GM21825 (cell line): Measurements from ENCODE around the gene CEP135.
"Not testable (repeated sequence)": the region's sequence is repeated elsewhere in the genome, so short reads cannot be mapped to it uniquely, and the experiment has no call there.

Experiments used
- ATAC-seq: cut with Tn5 transposase; IDR thresholded peaks from one replicate; pipeline ENCODE4 v1.9.1; 2021; ENCODE audit warnings: mild to moderate bottlenecking, moderate library complexity; ENCODE audit not compliant: unreplicated experiment

The CEP135 gene

GRCh38 chr4:56062526-56063145 lies 113.9 kb downstream of the CEP135 start:
- no peak for ATAC-seq

DNA sequence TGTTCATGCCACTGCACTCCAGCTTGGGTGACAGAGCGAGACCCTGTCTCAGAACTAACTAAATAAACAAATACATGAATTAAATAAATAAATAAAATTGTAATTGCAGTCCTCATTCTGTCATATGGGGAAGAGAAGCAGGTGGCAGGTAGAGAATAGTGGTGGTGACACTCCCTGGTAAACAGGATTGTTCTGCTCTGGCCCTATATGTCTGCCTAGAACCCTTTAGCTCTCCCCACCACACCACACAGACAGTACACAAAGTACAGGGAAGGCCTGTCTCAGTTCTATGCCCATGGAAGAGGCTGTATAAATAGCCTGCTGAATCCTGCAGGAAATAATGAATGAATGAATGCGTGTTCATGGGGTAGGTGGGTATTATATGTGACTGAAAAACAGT lies 117.7 kb downstream of the CEP135 start:
- ATAC-seq, result no peak

DNA sequence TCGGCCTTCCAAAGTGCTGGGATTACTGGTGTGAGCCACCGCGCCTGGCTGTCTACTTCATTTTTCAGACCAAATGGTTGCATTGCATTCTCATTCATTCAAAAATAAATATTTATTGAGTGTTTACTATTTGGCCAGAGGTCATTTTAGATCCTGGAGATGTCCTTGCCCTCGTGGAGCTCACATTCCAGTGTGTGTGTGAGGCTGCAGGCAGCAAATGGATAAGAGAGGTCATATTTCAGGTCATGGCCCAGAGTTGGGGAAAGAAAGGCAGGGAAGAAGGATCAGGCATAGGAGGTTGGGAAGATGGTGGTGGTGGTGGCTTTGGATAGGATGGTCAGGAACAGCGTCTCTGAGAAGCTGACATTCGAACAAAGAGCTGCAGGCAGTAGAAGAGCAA lies 119.1 kb downstream of the CEP135 start:
- no peak for ATAC-seq

- not testable (repeated sequence) for ATAC-seq
Measured at GRCh38 chr4:56072730-56073129, 124.0 kb downstream of the CEP135 start.

DNA sequence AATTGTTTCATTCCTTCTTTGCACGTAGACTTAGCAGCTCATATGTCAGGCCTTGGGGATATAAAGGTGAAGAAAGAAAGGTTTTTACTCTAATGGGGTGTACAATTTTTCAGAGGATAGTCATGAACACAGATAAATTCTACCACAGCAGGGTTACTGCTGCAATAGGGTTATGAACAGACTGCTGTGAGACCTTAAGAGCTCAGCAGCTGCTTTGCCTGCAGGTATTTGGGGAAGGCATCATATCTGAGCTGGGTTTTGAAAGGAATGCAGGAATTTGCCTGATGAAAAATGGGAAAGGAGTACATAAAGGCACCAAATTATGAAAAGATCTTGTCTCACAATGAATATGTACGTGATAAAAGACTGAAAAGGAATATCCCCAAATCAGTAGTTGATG lies 128.9 kb downstream of the CEP135 start:
- no peak for ATAC-seq

- no peak for ATAC-seq
Measured at GRCh38 chr4:56078866-56079265, 130.1 kb downstream of the CEP135 start.

DNA sequence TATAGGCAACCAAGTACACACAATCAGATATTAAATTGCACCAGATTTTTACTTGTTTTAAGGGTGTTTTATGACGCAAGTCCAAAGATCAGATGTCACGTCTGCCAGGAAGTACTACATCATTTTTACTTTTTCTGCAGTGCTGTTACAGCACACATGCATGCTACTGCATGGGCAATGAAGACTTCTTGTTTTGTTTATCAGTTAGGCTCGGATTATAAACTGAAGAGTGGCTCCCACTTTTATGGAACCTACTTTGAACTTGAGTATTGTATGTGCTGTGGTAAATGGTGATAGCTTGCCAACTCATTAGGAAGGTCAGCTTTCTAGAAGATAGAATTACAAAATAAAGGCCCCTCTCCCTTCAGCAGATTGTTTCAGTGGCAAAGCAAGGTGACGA lies 131.6 kb downstream of the CEP135 start:
- ATAC-seq, result no peak

GRCh38 chr4:56082829-56083228 lies 134.1 kb downstream of the CEP135 start:
- no peak for ATAC-seq
